ENCODE data around the gene NFAM1. TPM values are rescaled to one million over a fixed set of nuclear protein-coding genes. Genes with fewer than 3 reads are reported as not detected.

The NFAM1 gene
- total and polyA plus RNA-seq, 5 donors: 1.0 to 4.9 (median 2.8) TPM

DNA sequence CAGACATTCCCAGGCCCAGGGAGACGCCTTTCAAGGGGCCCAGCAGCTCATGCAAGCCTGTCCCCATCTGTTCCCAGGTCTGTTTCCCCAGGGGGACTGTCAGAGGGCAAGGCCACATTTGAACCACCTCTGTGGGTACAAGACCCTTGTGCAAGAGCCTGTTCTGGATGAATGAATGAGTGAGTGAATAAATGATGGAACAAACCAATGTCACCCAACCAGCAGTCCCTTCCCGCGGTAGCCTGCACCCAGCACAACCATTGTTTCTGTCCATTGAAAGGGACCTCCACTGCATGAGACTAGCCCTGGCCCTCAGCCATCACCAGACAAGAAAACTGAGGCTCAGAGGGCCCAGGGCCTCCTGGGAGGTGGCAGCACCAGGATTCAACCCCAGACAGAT is 92.1 kb downstream of the NFAM1 start:
- H3K4me3 ChIP-seq (ENCODE audit: low read length): no peak overlapping the region
- H3K27me3 ChIP-seq (ENCODE audit: control insufficient read depth, insufficient read depth): no peaks in the 10 kb centered on the region
- H3K27ac ChIP-seq (ENCODE audit: low read length): no peak overlapping the region
- H3K9me3 ChIP-seq (ENCODE audit: control insufficient read depth, low read length): no peaks in the 10 kb centered on the region
- ATAC-seq (no peak), DNase-seq (no peak)
- H3K4me1 ChIP-seq (ENCODE audit: control insufficient read depth, insufficient read depth, low read length): no peaks in the 10 kb centered on the region
- intact Hi-C loops (cut with DNase I): no loop called here
- WGBS: 95% methylated on average over 3 of the region's 3 CpGs

DNA sequence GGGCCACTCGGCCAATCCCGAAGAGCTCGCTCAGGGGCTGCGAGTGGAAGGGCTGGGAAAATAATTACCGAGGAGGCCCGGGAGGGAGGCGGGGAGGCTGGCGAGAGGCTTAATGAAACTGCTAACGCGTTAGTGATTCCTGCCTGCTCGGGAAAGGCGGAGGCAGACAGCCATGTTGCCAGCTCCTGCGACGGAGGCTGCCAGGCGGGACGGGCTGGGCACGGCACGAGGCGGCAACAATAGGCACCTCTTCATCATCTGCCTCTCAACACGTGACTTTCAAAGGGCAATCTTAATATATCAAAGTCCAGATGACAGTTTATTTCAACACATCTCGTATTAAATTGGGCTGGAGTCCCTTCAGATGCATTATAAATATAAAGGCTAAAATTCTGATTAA is 93.7 kb downstream of the NFAM1 start:
- ATAC-seq (no peak), DNase-seq (no peak)
- intact Hi-C loops (cut with DNase I): no loop called here
- H3K4me1 ChIP-seq (ENCODE audit: control insufficient read depth, insufficient read depth, low read length): no peaks in the 10 kb centered on the region
- WGBS: 77% methylated on average over 21 of the region's 21 CpGs
- no peak overlapping the region for H3K27ac ChIP-seq (ENCODE audit: low read length)
- no peaks in the 10 kb centered on the region for H3K27me3 ChIP-seq (ENCODE audit: control insufficient read depth, insufficient read depth)
- no peak overlapping the region for H3K4me3 ChIP-seq (ENCODE audit: low read length)
- no peaks in the 10 kb centered on the region for H3K9me3 ChIP-seq (ENCODE audit: control insufficient read depth, low read length)

DNA sequence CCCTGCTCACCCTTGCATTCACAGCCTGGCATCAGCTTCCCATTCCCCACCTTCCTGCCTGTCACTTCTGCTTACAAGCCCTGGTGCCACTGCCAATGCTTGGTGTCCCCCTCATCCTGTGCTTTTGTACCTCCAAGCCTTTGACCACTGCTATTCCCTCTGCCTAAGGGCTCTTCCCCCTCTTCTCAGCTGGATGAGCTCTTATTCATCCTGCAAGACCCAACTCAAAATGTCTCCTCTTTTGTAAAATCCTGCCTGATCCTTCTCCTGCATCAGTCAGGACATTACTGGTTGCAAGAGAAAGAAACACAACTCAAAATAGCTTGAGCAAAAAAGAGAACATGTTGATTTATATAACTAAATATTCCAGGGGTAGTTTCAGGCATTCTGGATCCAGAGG is 94.8 kb downstream of the NFAM1 start:
- intact Hi-C loops (cut with DNase I): no loop called here
- no peak overlapping the region for H3K4me3 ChIP-seq (ENCODE audit: low read length)
- H3K27me3 ChIP-seq (ENCODE audit: control insufficient read depth, insufficient read depth): no peaks in the 10 kb centered on the region
- no peaks in the 10 kb centered on the region for H3K9me3 ChIP-seq (ENCODE audit: control insufficient read depth, low read length)
- no peak overlapping the region for H3K27ac ChIP-seq (ENCODE audit: low read length)
- no peaks in the 10 kb centered on the region for H3K4me1 ChIP-seq (ENCODE audit: control insufficient read depth, insufficient read depth, low read length)
- DNase-seq (no peak), ATAC-seq (no peak)

DNA sequence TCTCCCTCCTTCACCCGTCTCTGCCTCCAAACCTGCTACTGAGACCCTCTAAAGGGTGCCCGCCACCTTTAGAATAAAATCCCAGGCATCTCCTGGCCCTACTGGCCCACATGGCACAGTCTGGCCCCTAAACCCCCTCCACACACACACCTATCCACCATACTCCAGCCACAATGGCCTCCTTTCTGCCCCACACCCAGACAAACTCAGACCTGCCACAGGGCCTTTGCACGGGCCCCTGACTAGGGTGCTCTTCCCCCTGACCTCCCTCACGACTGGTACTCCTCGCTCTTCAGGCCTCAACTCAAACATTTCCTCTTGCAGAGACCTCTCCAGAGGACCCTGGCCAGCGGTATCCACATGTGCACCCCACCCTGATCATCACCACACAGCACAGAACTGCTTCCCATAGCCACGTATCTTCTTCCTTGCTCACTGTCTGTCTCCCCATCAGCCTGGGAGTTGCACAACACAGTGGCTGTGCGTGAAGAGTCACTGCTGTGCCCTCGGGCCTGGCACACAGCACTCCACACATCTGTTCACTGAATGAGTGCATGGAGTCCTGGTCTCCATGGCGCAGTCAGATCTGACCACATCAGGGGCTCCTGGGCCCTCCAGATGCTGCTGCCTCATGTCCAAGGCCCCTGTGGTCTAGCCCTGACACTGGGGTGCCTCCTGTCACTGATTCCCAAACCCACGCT is 95.5 kb downstream of the NFAM1 start:
- Histone ChIP-seq H3K27ac (ENCODE audit: low read length) (no peak overlapping the region), H3K9me3 (ENCODE audit: control insufficient read depth, low read length) (no peaks in the 10 kb centered on the region), H3K4me3 (ENCODE audit: low read length) (no peak overlapping the region), H3K27me3 (ENCODE audit: control insufficient read depth, insufficient read depth) (no peaks in the 10 kb centered on the region), H3K4me1 (ENCODE audit: control insufficient read depth, insufficient read depth, low read length) (no peaks in the 10 kb centered on the region)
- no peak for ATAC-seq
- 94% methylated on average over 11 of the region's 11 CpGs for WGBS
- intact Hi-C loops (cut with DNase I): no loop called here
- DNase-seq: no peak

DNA sequence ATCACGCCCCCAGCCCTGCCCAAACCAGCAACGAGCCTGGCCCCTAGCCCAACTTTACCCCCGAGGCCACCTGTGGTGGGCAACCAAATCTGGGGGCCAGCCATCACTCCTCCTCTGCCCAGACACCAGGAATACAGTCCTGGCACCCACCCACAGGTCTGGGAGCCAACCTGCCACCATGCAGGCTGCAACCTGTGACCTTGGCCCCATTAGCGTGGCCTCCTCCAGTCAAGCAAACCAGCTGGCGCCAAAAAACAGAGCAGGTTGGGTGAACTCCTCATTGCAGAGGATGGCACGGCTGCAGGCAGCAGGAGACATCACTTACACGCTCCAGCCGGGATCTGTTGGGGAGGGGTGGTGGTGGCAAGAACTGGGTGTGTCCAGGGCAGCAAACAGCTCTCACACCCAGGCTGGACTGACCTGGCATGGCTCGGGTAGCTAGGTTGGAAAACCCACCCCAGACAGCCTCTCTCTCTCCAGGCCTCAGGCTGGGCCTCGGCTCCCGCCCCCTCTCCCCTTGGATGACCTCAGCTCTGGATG is 96.3 kb downstream of the NFAM1 start:
- no peak for ATAC-seq
- 76% methylated on average over 11 of the region's 11 CpGs for WGBS

DNA sequence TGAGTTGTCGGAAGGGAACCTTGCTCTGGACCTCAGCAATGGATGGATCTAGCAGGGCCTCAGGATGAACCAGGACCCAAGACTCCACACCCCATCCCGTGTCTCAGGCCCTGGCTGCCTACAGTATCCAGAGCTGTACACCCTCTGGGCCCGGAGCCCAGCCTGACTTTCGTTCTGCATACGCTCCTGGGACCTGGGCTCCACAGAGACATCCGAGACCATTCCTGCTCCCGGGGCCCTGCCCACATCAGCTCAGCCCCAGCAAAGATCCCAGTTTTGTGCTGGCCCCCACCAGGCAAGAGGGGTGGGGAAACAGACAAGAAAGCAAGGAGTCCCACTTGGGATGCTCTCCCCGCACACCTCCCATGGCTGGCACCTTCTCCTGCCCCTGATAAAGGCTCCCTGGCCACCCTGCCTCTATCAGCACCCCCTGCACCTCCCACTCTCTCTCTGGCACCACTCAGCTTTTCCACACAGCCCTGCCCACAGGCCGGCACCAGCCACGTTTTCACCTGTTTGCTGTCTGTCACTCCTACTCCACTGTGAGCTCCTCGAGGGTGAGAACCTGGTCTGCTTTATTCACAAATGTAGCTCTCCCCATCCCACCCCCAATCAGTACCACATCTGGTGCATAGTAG is 97.2 kb downstream of the NFAM1 start:
- no peak for DNase-seq
- H3K4me1 ChIP-seq (ENCODE audit: control insufficient read depth, insufficient read depth, low read length): no peaks in the 10 kb centered on the region
- ATAC-seq: no peak
- no peaks in the 10 kb centered on the region for H3K27me3 ChIP-seq (ENCODE audit: control insufficient read depth, insufficient read depth)
- 72% methylated on average over 11 of the region's 11 CpGs for WGBS
- intact Hi-C loops (cut with DNase I): no loop called here
- no peak overlapping the region for H3K27ac ChIP-seq (ENCODE audit: low read length)
- no peak overlapping the region for H3K4me3 ChIP-seq (ENCODE audit: low read length)
- no peaks in the 10 kb centered on the region for H3K9me3 ChIP-seq (ENCODE audit: control insufficient read depth, low read length)

More for the DNA sequence above, 96.3 kb downstream of the NFAM1 start:
- Histone ChIP-seq H3K27ac (ENCODE audit: low read length) (no peak overlapping the region), H3K27me3 (ENCODE audit: control insufficient read depth, insufficient read depth) (no peaks in the 10 kb centered on the region), H3K4me3 (ENCODE audit: low read length) (no peak overlapping the region), H3K4me1 (ENCODE audit: control insufficient read depth, insufficient read depth, low read length) (no peaks in the 10 kb centered on the region), H3K9me3 (ENCODE audit: control insufficient read depth, low read length) (no peaks in the 10 kb centered on the region)
- DNase-seq: no peak
- intact Hi-C loops (cut with DNase I): no loop called here

DNA sequence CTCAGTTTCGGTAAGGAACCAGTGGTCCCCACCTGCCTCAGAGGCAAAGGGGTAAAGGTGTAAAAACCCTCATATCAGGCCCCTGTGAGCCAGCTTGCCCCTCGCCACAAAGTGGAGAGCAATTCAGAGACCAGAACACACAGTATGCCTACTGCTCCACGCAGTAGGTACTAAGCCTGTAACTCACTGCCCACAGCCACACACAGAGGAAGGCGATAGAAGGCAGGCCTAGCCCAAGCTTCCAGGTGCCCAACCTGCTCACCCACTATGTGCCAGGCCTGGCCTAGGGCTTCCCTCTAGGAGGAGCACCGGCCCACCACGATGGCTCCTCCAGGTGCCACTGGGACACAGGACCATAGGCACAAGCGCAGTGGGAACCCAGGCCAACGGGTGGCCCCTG is 98.7 kb downstream of the NFAM1 start:
- no peak for ATAC-seq
- intact Hi-C loops (cut with DNase I): no loop called here

DNA sequence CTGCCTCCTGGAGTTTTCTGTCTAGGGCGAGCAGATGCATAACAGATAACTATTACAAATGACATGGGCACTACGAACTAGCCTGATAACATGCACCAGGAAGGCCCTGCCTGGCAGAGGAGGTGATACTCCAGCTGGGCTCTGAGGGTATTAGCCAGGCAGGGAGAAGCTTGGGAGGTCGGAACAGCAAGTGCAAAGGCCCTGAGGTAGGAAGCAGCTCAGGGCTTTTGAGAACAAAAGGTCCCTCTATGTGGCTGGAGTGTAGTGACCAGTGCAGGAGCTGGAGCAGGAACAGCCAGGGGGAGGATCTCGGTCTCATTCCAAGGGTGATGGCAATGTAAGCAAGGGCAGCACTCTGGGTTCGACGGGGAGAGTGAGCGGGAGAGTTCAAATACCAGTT is 100.1 kb downstream of the NFAM1 start:
- intact Hi-C loops (cut with DNase I): no loop called here
- no peak for DNase-seq
- H3K27ac ChIP-seq (ENCODE audit: low read length): no peak overlapping the region
- ATAC-seq: no peak
- WGBS: 83% methylated on average over 7 of the region's 7 CpGs
- H3K27me3 ChIP-seq (ENCODE audit: control insufficient read depth, insufficient read depth): no peaks in the 10 kb centered on the region
- no peak overlapping the region for H3K4me3 ChIP-seq (ENCODE audit: low read length)
- no peaks in the 10 kb centered on the region for H3K9me3 ChIP-seq (ENCODE audit: control insufficient read depth, low read length)
- H3K4me1 ChIP-seq (ENCODE audit: control insufficient read depth, insufficient read depth, low read length): no peaks in the 10 kb centered on the region

More for the DNA sequence above, 98.7 kb downstream of the NFAM1 start:
- WGBS: 91% methylated on average over 8 of the region's 8 CpGs
- Histone ChIP-seq H3K4me1 (ENCODE audit: control insufficient read depth, insufficient read depth, low read length) (no peaks in the 10 kb centered on the region), H3K9me3 (ENCODE audit: control insufficient read depth, low read length) (no peaks in the 10 kb centered on the region), H3K27ac (ENCODE audit: low read length) (no peak overlapping the region), H3K4me3 (ENCODE audit: low read length) (no peak overlapping the region), H3K27me3 (ENCODE audit: control insufficient read depth, insufficient read depth) (no peaks in the 10 kb centered on the region)
- no peak for DNase-seq

DNA sequence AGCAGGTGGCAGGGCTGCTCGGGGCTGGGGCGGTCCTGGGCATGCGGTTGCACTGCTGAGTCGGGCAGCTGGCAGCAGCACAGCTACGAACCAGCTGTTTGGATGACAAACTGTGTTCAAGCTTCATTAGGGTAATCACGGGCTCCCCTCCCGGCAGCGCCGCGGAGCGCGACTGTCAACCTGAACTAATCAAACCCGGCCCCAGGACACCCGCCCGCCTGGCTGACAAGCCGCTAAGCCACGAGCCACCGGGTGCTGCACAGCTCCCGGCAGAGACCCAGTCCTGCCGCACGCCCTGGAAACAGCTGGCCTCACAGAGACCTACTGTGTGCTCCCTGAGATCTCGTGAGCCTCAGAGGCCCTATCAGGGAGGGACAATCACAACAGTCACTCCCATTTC is 101.2 kb downstream of the NFAM1 start:
- DNase-seq: no peak
- Histone ChIP-seq H3K4me1 (ENCODE audit: control insufficient read depth, insufficient read depth, low read length) (no peaks in the 10 kb centered on the region), H3K27me3 (ENCODE audit: control insufficient read depth, insufficient read depth) (no peaks in the 10 kb centered on the region), H3K9me3 (ENCODE audit: control insufficient read depth, low read length) (no peaks in the 10 kb centered on the region), H3K27ac (ENCODE audit: low read length) (no peak overlapping the region), H3K4me3 (ENCODE audit: low read length) (no peak overlapping the region)
- intact Hi-C loops (cut with DNase I): no loop called here
- no peak for ATAC-seq
- WGBS: 68% methylated on average over 22 of the region's 22 CpGs

All from right cardiac atrium (tissue), 5 donors.